Ascending aorta (tissue), 2 donors: ENCODE data around the gene SPACA5. TPM values are rescaled to one million over a fixed set of nuclear protein-coding genes. Genes with fewer than 3 reads are reported as not detected.

Experiments
- DNase-seq, 2 donors: peaks; one replicate each; pipeline ENCODE4 v3.0.0-alpha.2; 2019; ENCODE audit warnings: low spot score in 2 of 2
- H3K27ac ChIP-seq, 2 donors: fragments of 200-600 bp; sonication (generic); one replicate each; pipeline ENCODE4 v1.5.1; 2016 to 2017; ENCODE audit warnings: mild to moderate bottlenecking in 1 of 2
- H3K27me3 ChIP-seq: fragments of 200-600 bp; sonication (generic); one replicate; pipeline ENCODE4 v1.5.1; 2017
- H3K36me3 ChIP-seq, 2 donors: fragments of 200-600 bp; sonication (generic); one replicate each; pipeline ENCODE4 v1.5.1; 2016
- H3K4me1 ChIP-seq, 2 donors: fragments of 200-600 bp; sonication (generic); one replicate each; pipeline ENCODE4 v1.5.1; 2016 to 2017; ENCODE audit warnings: mild to moderate bottlenecking in 1 of 2
- H3K4me3 ChIP-seq, 2 donors: fragments of 200-600 bp; sonication (generic); one replicate each; pipeline ENCODE4 v1.5.1; 2016 to 2017; ENCODE audit warnings: mild to moderate bottlenecking in 1 of 2
- H3K9me3 ChIP-seq, 2 donors: fragments of 200-600 bp; sonication (generic); one replicate each; pipeline ENCODE4 v1.5.1; 2016
- CTCF ChIP-seq, 3 experiments: fragments of 200-600 bp in 2 of 3; fragments of 450-650 bp in 1 of 3; sonication (generic) in 2 of 3; IDR thresholded peaks; one replicate each; pipeline ENCODE4 v1.5.1; 2016 to 2019; ENCODE audit warnings: antibody characterized with exemption in 3 of 3, mild to moderate bottlenecking in 1 of 3, moderate library complexity in 1 of 3
- intact Hi-C: fragments of 100-400 bp; cut with DNase I; formaldehyde crosslinking; loops from one replicate; pipeline ENCODE4 v1.15.1; 2023
- total RNA-seq: library from RNA; depleted of rRNA; stranded (reverse); fragments of >200 nt; gene quantifications from one replicate; pipeline ENCODE4 v1.1.0, GENCODE V29; 2016

The SPACA5 gene
- total RNA-seq, 1 donor from 2014 or later: not detected

GRCh38 chrX:48058621-48059295, 52.0 kb downstream of the SPACA5 start:
- H3K4me1 ChIP-seq: no peaks in the 10 kb centered on the region
- H3K27me3 ChIP-seq: no peaks in the 10 kb centered on the region
- intact Hi-C loops: no loop called here
- TF ChIP-seq CTCF (IDR thresholded peaks at IDR 0.05): no peak
- no peak for DNase-seq
- H3K4me3 ChIP-seq: no peak overlapping the region
- H3K27ac ChIP-seq: no peak overlapping the region
- peaks cover 14 to 40% of the 10 kb centered on the region in 2 donors for H3K36me3 ChIP-seq
- peaks cover 0 to 27% of the 10 kb centered on the region in 2 donors for H3K9me3 ChIP-seq

DNA sequence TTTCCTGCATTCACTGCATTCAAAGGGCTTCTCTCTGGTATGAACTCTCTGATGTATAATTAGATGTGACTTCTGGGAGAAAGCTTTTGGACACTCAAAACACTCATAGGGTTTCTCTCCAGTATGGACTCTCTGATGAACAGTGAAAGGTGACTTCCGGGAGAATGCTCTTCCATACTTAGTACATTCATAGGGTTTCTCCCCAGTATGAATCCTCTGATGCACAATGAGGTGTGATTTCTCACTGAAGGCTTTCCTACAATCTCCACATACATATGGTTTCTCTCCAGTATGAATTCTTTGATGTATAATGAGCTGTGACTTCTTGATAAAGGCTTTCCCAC, 52.5 kb downstream of the SPACA5 start:
- Histone ChIP-seq H3K4me1 (no peaks in the 10 kb centered on the region), H3K9me3 (peaks cover 0 to 27% of the 10 kb centered on the region in 2 donors), H3K36me3 (peaks cover 14 to 43% of the 10 kb centered on the region in 2 donors), H3K27me3 (no peaks in the 10 kb centered on the region), H3K4me3 (no peak overlapping the region), H3K27ac (no peak overlapping the region)
- intact Hi-C loops: no loop called here
- no peak for DNase-seq
- TF ChIP-seq CTCF (IDR thresholded peaks at IDR 0.05): no peak

Other genes starting within 250 kb of the SPACA5 start
- gene ZNF81, start 170.1 kb upstream of the SPACA5 start, total RNA-seq: 2.8 TPM
- gene ZNF182, start 3.0 kb upstream of the SPACA5 start, total RNA-seq: 0.11 TPM
- gene ZNF630, start 64.7 kb downstream of the SPACA5 start, total RNA-seq: 3.3 TPM
- gene SPACA5B, start 123.6 kb downstream of the SPACA5 start, total RNA-seq: not detected
- gene SSX5, start 189.8 kb downstream of the SPACA5 start, total RNA-seq: not detected
- gene SSX1, start 248.4 kb downstream of the SPACA5 start, total RNA-seq: not detected